OCI-LY7 (cell line): Measurements from ENCODE around the gene VSIG10L2.

Experiments
- CTCF ChIP-seq: fragments of 200-600 bp; sonication (generic); conservative IDR thresholded peaks from 2 replicates; pipeline ENCODE4 v1.5.1; 2014; ENCODE audit warnings: mild to moderate bottlenecking, antibody characterized with exemption, low read length, moderate library complexity, mixed read lengths
- EZH2phosphoT487 ChIP-seq: fragments of 200-600 bp; sonication (generic); IDR thresholded peaks from 2 replicates; pipeline ENCODE4 v1.6.1; 2018; ENCODE audit warnings: low read depth, borderline replicate concordance, mild to moderate bottlenecking, mixed run types, antibody characterized with exemption, low read length, moderate library complexity, mixed read lengths

- TF ChIP-seq CTCF = no peak
- no peak for TF ChIP-seq EZH2phosphoT487
Measured at GRCh38 chr11:125952973-125953372, 7.1 kb downstream of the VSIG10L2 start.
